Osteoblast (primary cell): ENCODE measurements around the gene SIM2. TPM values are rescaled to one million over a fixed set of nuclear protein-coding genes. Genes with fewer than 3 reads are reported as not detected.

Source experiments
- DNase-seq: peaks from one replicate; pipeline ENCODE4 v3.0.0; 2011; ENCODE audit warnings: low spot score, mixed read lengths; ENCODE audit not compliant: insufficient read length; ENCODE audit errors: missing footprints
- H2AFZ ChIP-seq: 2 replicates; pipeline ENCODE4 v1.6.0; 2011; ENCODE audit warnings: mild to moderate bottlenecking, low read length
- H3K27ac ChIP-seq: 2 replicates; pipeline ENCODE4 v1.5.1; 2011; ENCODE audit warnings: mild to moderate bottlenecking, low read depth, low read length, moderate library complexity
- H3K27me3 ChIP-seq: 2 replicates; pipeline ENCODE4 v1.6.0; 2012; ENCODE audit warnings: mild to moderate bottlenecking, control low read depth, inconsistent platforms, low read length, moderate library complexity; ENCODE audit not compliant: insufficient read depth
- H3K36me3 ChIP-seq: 2 replicates; pipeline ENCODE4 v1.5.1; 2011; ENCODE audit warnings: mild to moderate bottlenecking, low read length, control low read depth, moderate library complexity; ENCODE audit not compliant: insufficient read depth
- H3K4me1 ChIP-seq: 2 replicates; pipeline ENCODE4 v1.5.1; 2011; ENCODE audit warnings: mild to moderate bottlenecking, low read length, control low read depth, moderate library complexity; ENCODE audit not compliant: insufficient read depth
- H3K4me2 ChIP-seq: 2 replicates; pipeline ENCODE4 v1.6.0; 2011; ENCODE audit warnings: mild to moderate bottlenecking, low read length; ENCODE audit not compliant: insufficient read depth
- H3K4me3 ChIP-seq: fragments of 200-600 bp; sonication (generic); 3 replicates; pipeline ENCODE4 v1.5.1; 2012; ENCODE audit warnings: mild to moderate bottlenecking, low read length, inconsistent platforms; ENCODE audit not compliant: insufficient read depth
- H3K79me2 ChIP-seq: 2 replicates; pipeline ENCODE4 v1.6.0; 2012; ENCODE audit warnings: mild to moderate bottlenecking, low read length, control low read depth, inconsistent platforms; ENCODE audit not compliant: insufficient read depth
- H3K9me3 ChIP-seq: 2 replicates; pipeline ENCODE4 v1.5.1; 2011; ENCODE audit warnings: low read depth, low read length, control low read depth
- H4K20me1 ChIP-seq: 2 replicates; pipeline ENCODE4 v1.6.0; 2012; ENCODE audit warnings: mild to moderate bottlenecking, low read length, control low read depth; ENCODE audit not compliant: insufficient read depth
- total RNA-seq: library from RNA; depleted of rRNA; stranded (reverse); fragments of >200 nt; gene quantifications from 2 replicates; pipeline ENCODE4 v1.2.3, GENCODE V29; 2012
- TF ChIP-seq, protein P1 (sequence below): IDR thresholded peaks from 2 replicates; pipeline ENCODE4 v1.5.1; 2011; ENCODE audit warnings: mild to moderate bottlenecking, low read depth, low read length, moderate library complexity; ENCODE audit errors: extremely low read depth

Gene SIM2
- total RNA-seq, 1 donor = 3.6 TPM

DNA sequence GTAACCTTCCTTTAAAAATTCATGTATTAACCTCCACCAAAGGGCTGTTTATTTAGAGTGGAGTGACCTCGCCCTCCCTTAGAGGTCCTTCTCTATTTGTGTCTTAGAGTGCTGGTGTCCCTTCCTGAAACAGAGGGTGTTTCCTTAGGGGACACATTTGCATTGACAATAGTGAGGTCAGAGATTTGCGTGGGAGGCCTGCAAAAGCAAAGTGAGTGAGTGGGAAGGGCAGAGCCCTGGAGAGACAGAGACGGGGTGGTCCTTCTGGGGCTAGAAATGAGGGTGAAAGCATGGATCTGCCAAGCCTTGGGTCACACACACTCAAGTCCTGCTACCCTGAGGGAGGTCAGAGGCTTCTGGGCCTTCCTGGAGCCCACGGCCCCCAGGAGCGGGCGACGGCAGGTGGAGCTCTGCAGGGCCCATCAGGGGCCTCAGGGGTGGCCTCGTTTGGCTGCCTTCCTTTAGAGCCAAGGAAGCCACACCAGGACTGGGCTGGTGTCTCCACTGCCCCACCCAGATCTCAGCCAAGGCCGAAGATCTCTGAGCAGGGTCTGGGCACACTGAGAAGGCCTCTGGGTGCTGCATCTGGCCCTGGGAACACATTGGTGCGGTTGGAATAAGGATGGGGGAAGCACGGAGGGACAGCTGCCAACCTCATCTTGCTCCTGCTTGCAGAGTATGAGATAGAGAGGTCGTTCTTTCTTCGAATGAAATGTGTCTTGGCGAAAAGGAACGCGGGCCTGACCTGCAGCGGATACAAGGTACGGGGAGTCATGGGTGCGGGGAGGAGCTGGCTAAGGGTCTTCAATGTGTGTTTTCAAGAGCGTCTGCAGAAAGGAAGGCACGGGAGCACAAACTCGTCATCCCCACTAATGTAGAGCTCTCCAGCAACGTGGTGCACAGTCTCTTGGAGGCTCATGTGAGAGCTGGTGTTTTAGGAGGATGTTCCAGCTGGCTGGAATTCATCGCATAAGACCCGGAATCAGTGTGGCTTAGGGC is 23.8 kb downstream of the SIM2 start:
- H3K4me1 ChIP-seq = no peaks in the 10 kb centered on the region
- H2AFZ ChIP-seq = no peak overlapping the region
- H3K4me3 ChIP-seq = no peak overlapping the region
- H3K9me3 ChIP-seq = no peaks in the 10 kb centered on the region
- no peaks in the 10 kb centered on the region for H4K20me1 ChIP-seq
- no peaks in the 10 kb centered on the region for H3K36me3 ChIP-seq
- H3K27ac ChIP-seq = no peak overlapping the region
- H3K79me2 ChIP-seq = no peaks in the 10 kb centered on the region
- no peak overlapping the region for H3K4me2 ChIP-seq
- TF ChIP-seq, protein P1, sequence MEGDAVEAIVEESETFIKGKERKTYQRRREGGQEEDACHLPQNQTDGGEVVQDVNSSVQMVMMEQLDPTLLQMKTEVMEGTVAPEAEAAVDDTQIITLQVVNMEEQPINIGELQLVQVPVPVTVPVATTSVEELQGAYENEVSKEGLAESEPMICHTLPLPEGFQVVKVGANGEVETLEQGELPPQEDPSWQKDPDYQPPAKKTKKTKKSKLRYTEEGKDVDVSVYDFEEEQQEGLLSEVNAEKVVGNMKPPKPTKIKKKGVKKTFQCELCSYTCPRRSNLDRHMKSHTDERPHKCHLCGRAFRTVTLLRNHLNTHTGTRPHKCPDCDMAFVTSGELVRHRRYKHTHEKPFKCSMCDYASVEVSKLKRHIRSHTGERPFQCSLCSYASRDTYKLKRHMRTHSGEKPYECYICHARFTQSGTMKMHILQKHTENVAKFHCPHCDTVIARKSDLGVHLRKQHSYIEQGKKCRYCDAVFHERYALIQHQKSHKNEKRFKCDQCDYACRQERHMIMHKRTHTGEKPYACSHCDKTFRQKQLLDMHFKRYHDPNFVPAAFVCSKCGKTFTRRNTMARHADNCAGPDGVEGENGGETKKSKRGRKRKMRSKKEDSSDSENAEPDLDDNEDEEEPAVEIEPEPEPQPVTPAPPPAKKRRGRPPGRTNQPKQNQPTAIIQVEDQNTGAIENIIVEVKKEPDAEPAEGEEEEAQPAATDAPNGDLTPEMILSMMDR = no peak
- DNase-seq = peak; percentile 64
- H3K27me3 ChIP-seq = no peaks in the 10 kb centered on the region

- no peaks in the 10 kb centered on the region for H3K27me3 ChIP-seq
- no peak overlapping the region for H2AFZ ChIP-seq
- no peaks in the 10 kb centered on the region for H3K79me2 ChIP-seq
- no peak overlapping the region for H3K4me3 ChIP-seq
- DNase-seq = peak; percentile 63
- H3K9me3 ChIP-seq = no peaks in the 10 kb centered on the region
- no peaks in the 10 kb centered on the region for H4K20me1 ChIP-seq
- no peak overlapping the region for H3K27ac ChIP-seq
- TF ChIP-seq, protein P1 = no peak
- H3K36me3 ChIP-seq = no peaks in the 10 kb centered on the region
- no peaks in the 10 kb centered on the region for H3K4me1 ChIP-seq
- H3K4me2 ChIP-seq = no peak overlapping the region
Measured at GRCh38 chr21:36723371-36723881, 24.5 kb downstream of the SIM2 start.

DNA sequence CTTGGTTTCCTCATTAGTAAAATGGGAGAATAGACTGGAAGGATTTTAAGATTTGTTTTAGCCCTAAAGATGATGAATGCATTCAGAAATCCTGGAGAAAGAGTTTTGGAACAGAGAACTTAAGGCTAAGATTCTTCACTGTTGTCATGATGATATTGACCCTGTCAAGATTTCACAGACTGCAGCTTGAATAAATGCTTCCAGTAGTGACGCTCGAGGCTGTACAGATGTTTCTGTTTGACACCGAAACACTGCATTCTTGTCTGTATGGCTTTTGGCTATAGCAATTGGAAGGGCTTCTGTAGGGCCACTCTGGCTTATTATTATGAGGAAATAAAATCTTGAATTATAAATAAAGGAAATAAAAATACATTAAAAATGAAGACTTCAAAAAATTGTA is 25.7 kb downstream of the SIM2 start:
- Histone ChIP-seq H2AFZ (no peak overlapping the region), H3K36me3 (no peaks in the 10 kb centered on the region), H3K4me3 (no peak overlapping the region), H3K79me2 (no peaks in the 10 kb centered on the region), H3K9me3 (no peaks in the 10 kb centered on the region), H3K4me1 (no peaks in the 10 kb centered on the region), H4K20me1 (no peaks in the 10 kb centered on the region), H3K4me2 (no peak overlapping the region), H3K27ac (no peak overlapping the region), H3K27me3 (peaks cover 3% of the 10 kb centered on the region)
- TF ChIP-seq, protein P1 = no peak
- no peak for DNase-seq

GRCh38 chr21:36725793-36726386 is 27.0 kb downstream of the SIM2 start:
- Histone ChIP-seq H4K20me1 (no peaks in the 10 kb centered on the region), H3K36me3 (no peaks in the 10 kb centered on the region), H3K27ac (no peak overlapping the region), H3K4me3 (no peak overlapping the region), H3K27me3 (peaks cover 3% of the 10 kb centered on the region), H3K79me2 (no peaks in the 10 kb centered on the region), H3K4me2 (no peak overlapping the region), H3K4me1 (no peaks in the 10 kb centered on the region), H3K9me3 (no peaks in the 10 kb centered on the region), H2AFZ (no peak overlapping the region)
- TF ChIP-seq, protein P1 = no peak
- DNase-seq = no peak
